H9 (cell line): Measurements from ENCODE around the gene PRDM1. TPM values are rescaled to one million over a fixed set of nuclear protein-coding genes. Genes with fewer than 3 reads are reported as not detected.

Source experiments
- DNase-seq: peaks from one replicate; pipeline ENCODE4 v3.0.0-alpha.2; 2017
- H2AFZ ChIP-seq: one replicate; pipeline ENCODE4 v1.6.1; 2013; ENCODE audit warnings: mild to moderate bottlenecking, low read length, control low read depth, moderate library complexity
- H2AK5ac ChIP-seq: 2 replicates; pipeline ENCODE4 v1.6.1; 2013; ENCODE audit warnings: low read length, control low read depth, mixed read lengths; ENCODE audit not compliant: insufficient read length
- H2BK120ac ChIP-seq: one replicate; pipeline ENCODE4 v1.6.1; 2013; ENCODE audit warnings: low read depth, mild to moderate bottlenecking, low read length, control low read depth, inconsistent platforms; ENCODE audit not compliant: poor library complexity, severe bottlenecking
- H2BK12ac ChIP-seq: 2 replicates; pipeline ENCODE4 v1.6.1; 2013; ENCODE audit warnings: low read length, control low read depth, mixed read lengths, low read depth; ENCODE audit not compliant: insufficient read length
- H2BK15ac ChIP-seq: 2 replicates; pipeline ENCODE4 v1.6.1; 2013; ENCODE audit warnings: low read depth, low read length, control low read depth
- H2BK20ac ChIP-seq: one replicate; pipeline ENCODE4 v1.6.1; 2013; ENCODE audit warnings: low read depth, mild to moderate bottlenecking, low read length, control low read depth, inconsistent platforms; ENCODE audit not compliant: poor library complexity, severe bottlenecking
- H2BK5ac ChIP-seq: 2 replicates; pipeline ENCODE4 v1.6.1; 2013; ENCODE audit warnings: low read length, control low read depth, mixed read lengths; ENCODE audit not compliant: insufficient read length
- H3K14ac ChIP-seq: 2 replicates; pipeline ENCODE4 v1.6.1; 2013; ENCODE audit warnings: low read length, control low read depth; ENCODE audit not compliant: insufficient read depth
- H3K18ac ChIP-seq: 2 replicates; pipeline ENCODE4 v1.6.1; 2013; ENCODE audit warnings: low read depth, mild to moderate bottlenecking, mixed read lengths, low read length, control low read depth; ENCODE audit not compliant: insufficient read length
- H3K23ac ChIP-seq: 2 replicates; pipeline ENCODE4 v1.6.1; 2013; ENCODE audit warnings: low read length, control low read depth, mixed read lengths, low read depth; ENCODE audit not compliant: insufficient read length
- H3K23me2 ChIP-seq: 2 replicates; pipeline ENCODE4 v1.6.1; 2013; ENCODE audit warnings: low read depth, mild to moderate bottlenecking, mixed read lengths, low read length, control low read depth; ENCODE audit not compliant: insufficient read length, poor library complexity, severe bottlenecking
- H3K27ac ChIP-seq: 2 replicates; pipeline ENCODE4 v1.5.1; 2013; ENCODE audit warnings: low read length, control low read depth, mixed read lengths, low read depth; ENCODE audit not compliant: insufficient read length
- H3K27me3 ChIP-seq: 2 replicates; pipeline ENCODE4 v1.6.1; 2013; ENCODE audit warnings: low read length, control low read depth, inconsistent platforms; ENCODE audit not compliant: insufficient read depth
- H3K4ac ChIP-seq: 2 replicates; pipeline ENCODE4 v1.6.1; 2013; ENCODE audit warnings: low read depth, mild to moderate bottlenecking, control low read depth, inconsistent platforms, low read length, moderate library complexity
- H3K4me1 ChIP-seq: 2 replicates; pipeline ENCODE4 v1.6.1; 2013; ENCODE audit warnings: low read length, control low read depth, inconsistent platforms; ENCODE audit not compliant: insufficient read depth
- H3K4me2 ChIP-seq: 2 replicates; pipeline ENCODE4 v1.6.1; 2013; ENCODE audit warnings: low read length, control low read depth, mixed read lengths; ENCODE audit not compliant: insufficient read length, insufficient read depth
- H3K56ac ChIP-seq: 2 replicates; pipeline ENCODE4 v1.6.1; 2013; ENCODE audit warnings: low read depth, mild to moderate bottlenecking, mixed read lengths, low read length, control low read depth; ENCODE audit not compliant: insufficient read length
- H3K79me1 ChIP-seq: 2 replicates; pipeline ENCODE4 v1.6.1; 2013; ENCODE audit warnings: low read depth, mild to moderate bottlenecking, moderate library complexity, low read length, control low read depth, inconsistent platforms; ENCODE audit not compliant: insufficient read depth, poor library complexity, severe bottlenecking
- H3K79me2 ChIP-seq: 2 replicates; pipeline ENCODE4 v1.6.1; 2013; ENCODE audit warnings: low read length, control low read depth, inconsistent platforms; ENCODE audit not compliant: insufficient read depth
- H3K9ac ChIP-seq: 2 replicates; pipeline ENCODE4 v1.6.1; 2013; ENCODE audit warnings: low read length, control low read depth, mixed read lengths; ENCODE audit not compliant: insufficient read length; ENCODE audit errors: extremely low read depth
- H3K9me3 ChIP-seq: one replicate; pipeline ENCODE4 v1.6.1; 2013; ENCODE audit warnings: low read depth, low read length, inconsistent platforms; ENCODE audit not compliant: control insufficient read depth
- H3T11ph ChIP-seq: one replicate; pipeline ENCODE4 v1.6.1; 2013; ENCODE audit warnings: mild to moderate bottlenecking, low read length, control low read depth, inconsistent platforms
- H4K20me1 ChIP-seq: one replicate; pipeline ENCODE4 v1.6.1; 2013; ENCODE audit not compliant: control insufficient read depth, insufficient read length, insufficient read depth
- H4K5ac ChIP-seq: 2 replicates; pipeline ENCODE4 v1.6.1; 2013; ENCODE audit warnings: low read depth, mild to moderate bottlenecking, mixed read lengths, low read length, control low read depth; ENCODE audit not compliant: insufficient read length
- H4K8ac ChIP-seq: replicated peaks from 2 replicates; pipeline ENCODE4 v1.6.1; 2013; ENCODE audit warnings: low read length, control low read depth, mixed read lengths, low read depth; ENCODE audit not compliant: insufficient read length
- H4K91ac ChIP-seq: 2 replicates; pipeline ENCODE4 v1.6.1; 2013; ENCODE audit warnings: low read depth, mild to moderate bottlenecking, moderate library complexity, mixed read lengths, low read length, control low read depth; ENCODE audit not compliant: insufficient read length
- H3K27ac Mint-ChIP-seq, 3 experiments: 2 replicates in 2 of 3; 3 replicates in 1 of 3; pipeline ENCODE4 v1.8.0; 2020 to 2021; ENCODE audit warnings: mixed read lengths in 3 of 3, mild to moderate bottlenecking in 1 of 3, moderate library complexity in 1 of 3
- H3K27me3 Mint-ChIP-seq: 2 replicates; pipeline ENCODE4 v1.8.0; 2021; ENCODE audit warnings: low read depth, mild to moderate bottlenecking, moderate library complexity, mixed read lengths
- H3K36me3 Mint-ChIP-seq, 3 experiments: 2 replicates in 2 of 3; 3 replicates in 1 of 3; pipeline ENCODE4 v1.8.0; 2020 to 2021; ENCODE audit warnings: low read depth in 3 of 3, mixed read lengths in 3 of 3; ENCODE audit not compliant: insufficient read depth in 1 of 3
- H3K4me1 Mint-ChIP-seq, 2 experiments: 2 replicates each; pipeline ENCODE4 v1.8.0; 2020; ENCODE audit warnings: mixed read lengths in 2 of 2
- H3K4me3 Mint-ChIP-seq, 2 experiments: 2 replicates in 1 of 2; 3 replicates in 1 of 2; pipeline ENCODE4 v1.8.0; 2020 to 2021; ENCODE audit warnings: mild to moderate bottlenecking in 2 of 2, mixed read lengths in 2 of 2, moderate library complexity in 1 of 2
- H3K9me3 Mint-ChIP-seq, 2 experiments: 2 replicates in 1 of 2; 3 replicates in 1 of 2; pipeline ENCODE4 v1.8.0; 2020; ENCODE audit warnings: mild to moderate bottlenecking in 2 of 2, mixed read lengths in 2 of 2, moderate library complexity in 1 of 2
- CTCF ChIP-seq: fragments of 200-600 bp; sonication (generic); conservative IDR thresholded peaks from 3 replicates; pipeline ENCODE4 v1.8.0; 2021; ENCODE audit warnings: antibody characterized with exemption, mild to moderate bottlenecking
- WGBS: extraction: QIAGEN DNeasy Blood & Tissue Kit; methylation state at CpG from one replicate; pipeline ENCODE4 v1.1.7; 2013; ENCODE audit warnings: missing lambda C conversion rate, low lambda C conversion rate, mixed read lengths; ENCODE audit not compliant: insufficient read length; ENCODE audit errors: extremely low coverage; 5-methylcytosine and 5-hydroxymethylcytosine counted together
- total RNA-seq: library from RNA; stranded (reverse); gene quantifications from 2 replicates; pipeline ENCODE4 v1.2.1, GENCODE V29; 2021

The PRDM1 gene
- total RNA-seq, 1 experiment from 2014 or later, result 2.9 TPM

GRCh38 chr6:106136845-106137244 lies 50.7 kb downstream of the PRDM1 start:
- Histone ChIP-seq H3K4me1 (no peaks in the 10 kb centered on the region), H3T11ph (no peak overlapping the region), H2AFZ (no peak overlapping the region), H3K4me2 (no peak overlapping the region), H3K4ac (no peak overlapping the region), H3K14ac (no peak overlapping the region), H2BK5ac (no peak overlapping the region), H4K20me1 (no peaks in the 10 kb centered on the region), H2BK15ac (no peak overlapping the region), H2BK12ac (no peak overlapping the region), H3K27ac (no peak overlapping the region), H3K79me1 (no peaks in the 10 kb centered on the region), H3K79me2 (no peaks in the 10 kb centered on the region), H3K23me2 (no peaks in the 10 kb centered on the region), H3K9ac (no peak overlapping the region), H3K23ac (no peak overlapping the region), H4K91ac (no peak overlapping the region), H4K5ac (no peak overlapping the region), H3K56ac (no peak overlapping the region), H2AK5ac (no peak overlapping the region), H2BK120ac (no peak overlapping the region), H4K8ac (no peak overlapping the region), H3K27me3 (no peaks in the 10 kb centered on the region), H3K9me3 (no peaks in the 10 kb centered on the region), H3K18ac (no peak overlapping the region), H2BK20ac (no peak overlapping the region)
- DNase-seq, result no peak
- no peak for TF ChIP-seq CTCF
- Mint-ChIP-seq H3K36me3 (no peaks in the 10 kb centered on the region), H3K27ac (no peak overlapping the region), H3K4me3 (no peak overlapping the region), H3K9me3 (no peaks in the 10 kb centered on the region), H3K4me1 (peaks cover 4 to 5% of the 10 kb centered on the region in 2 experiments), H3K27me3 (no peaks in the 10 kb centered on the region)
- no CpG with 5 or more reads among the region's 5 CpGs for WGBS
